HG02852 (cell line): Measurements from ENCODE around the gene PRKAG3.

Experiments used
- ATAC-seq: cut with Tn5 transposase; IDR thresholded peaks from one replicate; pipeline ENCODE4 v1.9.1; 2021; ENCODE audit warnings: mild to moderate bottlenecking, moderate library complexity; ENCODE audit not compliant: unreplicated experiment

PRKAG3 gene

DNA sequence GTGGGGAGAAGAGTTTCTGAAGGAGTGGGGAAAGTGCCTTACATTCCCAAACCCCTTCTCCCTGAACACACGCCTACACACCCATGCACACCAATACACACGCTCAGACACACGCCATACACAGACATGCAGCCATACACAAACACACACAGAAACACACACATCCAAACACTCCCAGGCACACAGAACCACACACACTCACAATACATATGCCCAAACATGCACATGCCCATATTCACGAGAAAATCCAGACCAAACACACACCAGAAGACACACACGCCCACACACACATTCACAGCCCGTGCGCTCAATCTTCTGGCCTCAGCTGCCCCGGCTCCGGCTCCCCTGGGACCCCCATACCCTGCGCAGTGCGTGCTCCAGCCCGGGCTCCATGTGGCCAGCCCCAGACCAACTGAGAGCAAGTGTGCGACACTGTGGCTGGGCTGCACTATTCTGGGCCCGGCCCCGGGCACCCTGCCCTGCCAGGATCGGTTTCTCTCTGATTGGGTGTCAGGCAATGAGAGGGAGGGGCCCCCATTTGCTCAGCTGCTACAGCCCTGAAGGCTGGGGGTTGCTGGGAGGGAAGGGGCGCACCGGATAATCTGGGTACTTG, at the start of gene PRKAG3:
Gene PRKAG3 (minus strand): TSS at position 426 of the 613 bp plus-strand sequence.
- no peak for ATAC-seq

GRCh38 chr2:218880859-218881594, 49.4 kb upstream of the PRKAG3 start:
- peak; percentile 0 for ATAC-seq

DNA sequence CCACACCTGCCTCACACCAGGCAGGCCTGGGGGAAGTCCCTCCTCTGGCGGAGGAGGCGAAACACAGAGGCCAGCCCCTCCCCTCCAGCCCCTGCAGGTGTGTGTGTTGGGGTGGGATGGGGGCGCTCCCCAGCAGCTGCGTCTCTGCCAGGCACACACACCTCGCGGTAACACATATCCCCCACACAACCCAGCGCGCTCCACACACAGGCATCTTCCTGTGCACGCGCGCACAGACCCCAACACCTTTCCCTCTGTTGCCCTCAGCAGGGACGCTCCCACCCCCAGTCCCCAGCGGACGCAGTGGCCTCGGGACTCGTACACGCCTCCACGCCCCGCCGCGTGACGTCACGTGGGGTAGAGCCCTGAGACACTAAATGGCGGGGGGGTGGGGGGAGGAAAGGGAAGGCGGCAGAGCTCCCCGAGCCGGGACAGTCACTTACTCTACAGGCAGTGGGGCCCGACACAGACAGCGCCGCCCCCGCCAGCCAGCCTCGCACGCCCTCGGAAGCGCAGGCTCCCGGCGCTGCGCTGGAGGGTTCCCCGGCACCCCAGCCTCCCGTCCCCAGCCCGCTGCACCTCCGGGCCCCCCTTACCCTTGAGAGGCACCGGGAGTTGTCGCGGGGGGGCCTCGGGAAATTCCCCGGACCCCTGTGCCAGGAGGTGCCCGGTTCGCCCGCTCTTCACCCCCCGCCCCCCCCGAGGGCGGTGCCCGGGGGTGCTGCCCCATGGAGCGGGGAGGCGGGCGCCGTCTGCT, 48.7 kb upstream of the PRKAG3 start, which contains the start of gene WNT10A:
Gene WNT10A (plus strand): TSS at position 751 of the 757 bp plus-strand sequence. CDS start 144 bp downstream, outside the sequence.
- peak; percentile 71 for ATAC-seq

- ATAC-seq: no peak
Measured at GRCh38 chr2:218879776-218880101, 48.1 kb upstream of the PRKAG3 start.

- ATAC-seq: no peak
Measured at GRCh38 chr2:218878926-218879761, 47.5 kb upstream of the PRKAG3 start.

DNA sequence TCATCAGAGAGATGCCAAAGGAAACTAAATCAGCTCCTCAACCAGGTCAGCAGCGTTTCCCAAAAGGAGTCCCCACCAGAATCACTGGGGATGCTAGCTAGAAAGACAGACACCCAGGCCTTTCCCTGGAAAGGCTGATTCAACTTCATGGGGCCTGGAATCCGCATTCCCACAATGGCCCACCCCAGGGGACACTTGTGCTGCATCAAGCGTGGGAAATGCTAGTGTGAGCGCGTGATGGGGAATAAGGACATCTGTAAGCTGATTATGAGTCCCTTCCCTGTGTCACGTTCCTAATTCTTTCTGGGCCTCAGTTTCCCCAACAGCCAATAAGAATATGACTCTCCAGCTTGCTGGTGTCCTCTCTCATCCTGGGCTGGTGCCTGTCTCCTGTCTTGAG, 46.9 kb upstream of the PRKAG3 start:
- ATAC-seq: no peak

DNA sequence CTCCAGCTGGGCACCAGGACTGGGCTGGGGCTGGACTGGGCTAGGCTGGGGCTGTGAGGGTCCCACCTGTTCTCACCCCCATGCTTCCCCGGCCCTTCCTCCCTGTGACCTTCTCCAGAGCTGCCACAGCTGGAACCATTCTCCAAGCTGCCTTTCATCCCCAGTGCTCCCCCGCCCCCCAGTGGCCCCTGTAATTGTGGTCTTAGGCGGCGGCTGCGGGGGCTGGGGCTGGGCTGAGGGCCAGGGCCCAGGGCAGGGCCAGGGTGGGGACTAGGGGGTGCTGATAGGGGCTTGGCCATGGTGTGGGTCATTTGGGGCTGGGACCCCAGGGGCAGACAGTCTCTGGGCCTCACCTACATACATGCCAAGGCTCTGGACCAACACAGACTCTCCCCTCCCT, 46.3 kb upstream of the PRKAG3 start:
- no peak for ATAC-seq

DNA sequence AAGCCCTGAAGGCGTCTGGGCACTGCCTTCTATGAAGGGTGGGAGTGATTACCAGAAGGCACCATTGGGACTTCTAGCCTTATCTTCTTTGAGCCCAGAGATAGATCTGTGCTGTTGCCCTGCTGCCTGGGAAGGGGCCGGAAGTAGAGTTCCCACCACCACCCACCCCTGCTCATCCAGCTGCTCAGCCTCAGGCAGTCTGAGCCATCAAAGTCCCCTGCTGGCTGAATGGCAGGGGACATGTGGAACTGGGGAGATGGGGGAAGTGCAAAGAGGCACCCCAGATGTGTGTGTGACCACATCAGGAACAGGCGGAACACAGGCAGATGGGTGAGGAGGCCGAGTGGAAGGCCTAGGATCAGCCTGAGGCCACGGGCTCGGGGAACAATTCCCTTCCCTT, 45.7 kb upstream of the PRKAG3 start:
- no peak for ATAC-seq

DNA sequence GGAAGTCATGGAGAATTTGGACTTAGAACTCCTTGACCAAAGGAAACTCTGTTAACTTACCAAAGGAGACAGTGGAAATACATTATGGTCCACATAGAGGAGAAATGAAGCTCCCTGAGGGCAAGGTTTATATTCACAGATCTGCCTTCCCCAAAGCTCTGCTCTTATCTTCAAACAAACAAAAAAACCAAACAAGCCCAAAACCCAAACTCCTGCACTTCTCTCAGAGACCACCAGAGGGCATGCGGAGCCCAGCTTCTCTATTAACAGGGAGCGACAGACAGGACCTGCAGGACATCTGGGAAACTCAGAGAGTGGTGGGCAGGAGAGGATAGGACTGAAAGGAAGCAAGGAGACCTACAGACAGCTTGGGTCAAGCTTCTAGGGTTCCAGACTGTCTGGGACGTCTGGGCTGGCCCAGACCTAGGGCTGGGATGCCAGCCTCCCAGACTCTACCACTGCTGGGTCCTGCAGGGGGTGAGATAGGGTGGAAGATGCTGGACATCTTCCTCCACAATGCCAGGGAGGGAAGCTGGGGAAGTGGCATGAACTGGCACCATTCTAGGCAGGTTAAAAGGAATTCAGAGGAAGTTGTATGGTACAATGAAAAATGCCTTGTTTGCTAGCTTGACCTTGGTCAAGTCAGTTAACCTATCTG, 45.1 kb upstream of the PRKAG3 start:
- ATAC-seq: no peak

GRCh38 chr2:218875692-218876246, 44.2 kb upstream of the PRKAG3 start:
- ATAC-seq: no peak

DNA sequence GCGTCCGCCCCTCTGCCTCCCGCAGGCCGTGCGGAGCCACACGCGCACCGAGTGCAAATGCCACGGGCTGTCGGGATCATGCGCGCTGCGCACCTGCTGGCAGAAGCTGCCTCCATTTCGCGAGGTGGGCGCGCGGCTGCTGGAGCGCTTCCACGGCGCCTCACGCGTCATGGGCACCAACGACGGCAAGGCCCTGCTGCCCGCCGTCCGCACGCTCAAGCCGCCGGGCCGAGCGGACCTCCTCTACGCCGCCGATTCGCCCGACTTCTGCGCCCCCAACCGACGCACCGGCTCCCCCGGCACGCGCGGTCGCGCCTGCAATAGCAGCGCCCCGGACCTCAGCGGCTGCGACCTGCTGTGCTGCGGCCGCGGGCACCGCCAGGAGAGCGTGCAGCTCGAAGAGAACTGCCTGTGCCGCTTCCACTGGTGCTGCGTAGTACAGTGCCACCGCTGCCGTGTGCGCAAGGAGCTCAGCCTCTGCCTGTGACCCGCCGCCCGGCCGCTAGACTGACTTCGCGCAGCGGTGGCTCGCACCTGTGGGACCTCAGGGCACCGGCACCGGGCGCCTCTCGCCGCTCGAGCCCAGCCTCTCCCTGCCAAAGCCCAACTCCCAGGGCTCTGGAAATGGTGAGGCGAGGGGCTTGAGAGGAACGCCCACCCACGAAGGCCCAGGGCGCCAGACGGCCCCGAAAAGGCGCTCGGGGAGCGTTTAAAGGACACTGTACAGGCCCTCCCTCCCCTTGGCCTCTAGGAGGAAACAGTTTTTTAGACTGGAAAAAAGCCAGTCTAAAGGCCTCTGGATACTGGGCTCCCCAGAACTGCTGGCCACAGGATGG, 42.0 kb upstream of the PRKAG3 start:
- no peak for ATAC-seq

DNA sequence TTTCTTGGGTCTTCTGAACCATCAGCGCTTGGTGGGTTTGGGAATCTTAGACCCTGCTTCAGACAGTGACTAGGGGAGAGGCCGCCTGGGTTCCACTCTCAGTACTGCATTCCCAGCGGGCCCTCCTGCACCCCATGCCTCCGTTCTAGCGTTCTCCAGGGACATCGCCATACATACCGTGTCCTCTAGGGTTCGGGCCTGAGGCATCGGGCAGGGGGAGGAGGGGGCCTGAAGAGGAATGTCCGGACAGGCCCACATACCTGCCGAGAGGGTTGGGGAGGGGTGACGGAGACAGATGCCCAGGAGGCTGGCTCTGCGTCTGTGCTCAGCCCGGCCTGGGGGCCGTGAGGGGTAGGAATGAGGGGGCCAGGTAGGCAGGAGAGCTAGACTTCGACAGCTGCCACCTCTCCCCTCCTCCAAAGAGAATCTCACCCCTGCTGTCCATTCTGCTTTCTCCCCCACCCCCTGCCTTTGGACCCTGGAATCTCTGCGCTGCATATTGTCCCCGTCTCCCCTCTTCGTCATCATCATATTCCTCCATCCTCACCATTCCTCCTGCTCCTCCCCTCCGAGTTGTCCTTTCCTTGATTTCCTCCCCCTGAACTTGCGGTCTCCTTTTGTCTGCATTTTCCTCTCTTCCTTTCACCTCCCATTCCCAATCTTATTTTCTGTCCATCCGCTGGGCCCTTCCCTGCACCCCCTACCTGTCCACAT, 41.2 kb upstream of the PRKAG3 start:
- ATAC-seq: no peak

DNA sequence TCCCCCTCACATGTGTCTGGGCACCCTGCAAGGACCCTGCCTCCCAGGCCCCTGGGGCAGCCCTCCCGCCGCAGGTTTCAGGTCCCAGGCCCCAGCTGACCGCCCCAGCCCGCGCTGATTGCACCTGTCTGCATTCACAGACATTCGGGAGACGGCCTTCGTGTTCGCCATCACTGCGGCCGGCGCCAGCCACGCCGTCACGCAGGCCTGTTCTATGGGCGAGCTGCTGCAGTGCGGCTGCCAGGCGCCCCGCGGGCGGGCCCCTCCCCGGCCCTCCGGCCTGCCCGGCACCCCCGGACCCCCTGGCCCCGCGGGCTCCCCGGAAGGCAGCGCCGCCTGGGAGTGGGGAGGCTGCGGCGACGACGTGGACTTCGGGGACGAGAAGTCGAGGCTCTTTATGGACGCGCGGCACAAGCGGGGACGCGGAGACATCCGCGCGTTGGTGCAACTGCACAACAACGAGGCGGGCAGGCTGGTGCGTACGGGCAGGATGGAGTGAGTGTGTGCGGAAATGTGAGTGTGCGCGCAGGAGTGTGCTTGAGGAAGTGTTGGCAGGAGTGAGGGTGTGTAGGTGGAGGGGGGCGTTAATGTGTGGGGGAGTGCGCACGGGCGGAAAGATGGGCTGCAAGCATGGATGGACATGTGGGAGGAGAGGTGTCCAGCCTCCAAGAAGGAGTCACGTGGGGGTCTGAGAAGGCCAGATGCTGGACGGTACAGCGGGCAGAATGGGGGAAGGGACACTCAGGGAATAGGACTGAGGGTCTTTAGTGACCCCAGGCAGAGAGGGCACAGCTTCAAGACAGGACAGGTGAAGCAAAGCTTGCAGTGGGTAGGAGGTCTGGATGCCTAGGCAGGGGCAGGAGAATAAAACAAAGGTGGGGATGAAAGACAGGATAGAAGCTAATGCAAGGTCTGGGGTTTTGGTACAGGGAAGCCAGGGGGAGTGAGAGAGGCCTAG, 40.0 kb upstream of the PRKAG3 start:
- ATAC-seq: no peak

DNA sequence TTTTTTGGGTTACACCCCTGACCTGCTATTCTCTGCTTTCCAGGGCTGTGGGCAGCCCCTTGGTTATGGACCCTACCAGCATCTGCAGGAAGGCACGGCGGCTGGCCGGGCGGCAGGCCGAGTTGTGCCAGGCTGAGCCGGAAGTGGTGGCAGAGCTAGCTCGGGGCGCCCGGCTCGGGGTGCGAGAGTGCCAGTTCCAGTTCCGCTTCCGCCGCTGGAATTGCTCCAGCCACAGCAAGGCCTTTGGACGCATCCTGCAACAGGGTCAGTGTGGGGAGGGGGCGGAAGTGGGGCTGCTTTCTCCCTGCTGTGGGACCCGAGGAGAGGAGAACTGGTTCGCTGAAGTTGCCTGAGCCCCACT, 39.4 kb upstream of the PRKAG3 start:
- ATAC-seq: no peak

DNA sequence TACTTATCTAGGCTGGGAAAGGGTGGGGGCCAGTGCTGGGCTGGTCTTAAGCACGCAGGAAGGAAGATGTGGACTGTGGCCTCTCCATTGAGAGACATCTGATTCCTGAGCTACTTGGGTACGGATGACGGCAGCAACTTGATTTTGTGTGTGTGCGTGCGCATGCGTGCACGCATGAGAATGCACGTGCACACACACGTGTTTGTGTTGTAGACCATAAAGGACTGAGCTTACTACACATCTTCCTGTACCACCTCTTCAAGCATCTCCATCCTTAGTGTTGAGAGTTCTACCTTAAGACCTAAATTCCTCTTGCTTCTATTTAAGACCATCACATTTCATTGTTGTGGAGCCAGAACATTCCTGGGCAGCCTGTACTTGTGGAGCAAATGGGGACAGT, 37.5 kb upstream of the PRKAG3 start:
- ATAC-seq: no peak

GRCh38 chr2:218867900-218868299, 36.3 kb upstream of the PRKAG3 start:
- no peak for ATAC-seq

- ATAC-seq: no peak
Measured at GRCh38 chr2:218865999-218866398, 34.4 kb upstream of the PRKAG3 start.

GRCh38 chr2:218865396-218865795, 33.8 kb upstream of the PRKAG3 start:
- ATAC-seq: no peak
